Lung (tissue), 12 donors: ENCODE results near the gene ATP7A. TPM values are rescaled to one million over a fixed set of nuclear protein-coding genes. Genes with fewer than 3 reads are reported as not detected.

ENCODE experiments used
- ATAC-seq: fragments of 200-7000 bp; cut with Tn5 transposase; one replicate; pipeline ENCODE4 v1.9.1; 2020; ENCODE audit warnings: moderate number of reproducible peaks; ENCODE audit not compliant: insufficient read depth, low FRiP score
- DNase-seq, 3 donors: peaks; one replicate each; pipeline ENCODE4 v3.0.0-alpha.2; 2013 to 2017
- H3K27ac ChIP-seq, 2 donors: one replicate each; pipeline ENCODE4 v1.5.1; 2013; ENCODE audit warnings: mild to moderate bottlenecking in 2 of 2, moderate library complexity in 2 of 2, control low read depth in 1 of 2, inconsistent platforms in 1 of 2, low read depth in 1 of 2, low read length in 1 of 2
- H3K27me3 ChIP-seq, 3 donors: one replicate each; pipeline ENCODE4 v1.5.1; 2013; ENCODE audit warnings: low read length in 2 of 3; ENCODE audit not compliant: control insufficient read depth in 3 of 3, insufficient read depth in 3 of 3
- H3K36me3 ChIP-seq, 4 donors: one replicate each; pipeline ENCODE4 v1.5.1; 2013; ENCODE audit warnings: low read length in 4 of 4, mild to moderate bottlenecking in 1 of 4, moderate library complexity in 1 of 4; ENCODE audit not compliant: control insufficient read depth in 4 of 4, insufficient read depth in 4 of 4
- H3K4me1 ChIP-seq, 5 donors: one replicate each; pipeline ENCODE4 v1.5.1; 2013; ENCODE audit warnings: low read length in 5 of 5, mild to moderate bottlenecking in 2 of 5, moderate library complexity in 1 of 5; ENCODE audit not compliant: control insufficient read depth in 5 of 5, insufficient read depth in 5 of 5
- H3K4me3 ChIP-seq: one replicate; pipeline ENCODE4 v1.5.1; 2013; ENCODE audit warnings: mild to moderate bottlenecking, control low read depth, moderate library complexity
- H3K9ac ChIP-seq, 2 donors: one replicate each; pipeline ENCODE4 v1.5.1; 2013; ENCODE audit warnings: low read length in 2 of 2, control low read depth in 1 of 2; ENCODE audit not compliant: insufficient read depth in 1 of 2
- H3K9me3 ChIP-seq, 4 donors: one replicate each; pipeline ENCODE4 v1.5.1; 2013; ENCODE audit warnings: low read length in 3 of 4, mild to moderate bottlenecking in 1 of 4, moderate library complexity in 1 of 4; ENCODE audit not compliant: control insufficient read depth in 4 of 4, insufficient read depth in 3 of 4
- CTCF ChIP-seq: IDR thresholded peaks from 2 replicates; pipeline ENCODE4 v1.5.1; 2012; ENCODE audit warnings: mild to moderate bottlenecking; ENCODE audit errors: control extremely low read depth, extremely low read depth
- WGBS, 2 donors: extraction: QIAGEN DNeasy Blood & Tissue Kit; methylation state at CpG; one replicate each; pipeline ENCODE4 v1.1.7; 2013; 5-methylcytosine and 5-hydroxymethylcytosine counted together
- polyA plus RNA-seq, 2 donors: library from polyadenylated mRNA; stranded (reverse); fragments of 200-250 nt; gene quantifications; one replicate each; pipeline ENCODE4 v1.2.1, GENCODE V29; 2013
- total RNA-seq, 2 donors: library from RNA; depleted of rRNA in 1 of 2; stranded (reverse); fragments of >200 nt in 1 of 2; gene quantifications; one replicate each; pipeline ENCODE4 v1.2.1, GENCODE V29; 2014 to 2021
- donor health status: control.
- donor health status: control.
- donor health status: Bipolar disorder and iron deficiency.
- donor health status: healthy.
- donor health status: DM: yes; HTN: yes; CAD: no.

ATP7A gene
- total and polyA plus RNA-seq, 4 donors = 2.5 to 23.5 (median 7.5) TPM

GRCh38 chrX:77946571-77946970 lies 36.1 kb downstream of the ATP7A start:
- ATAC-seq (no peak), DNase-seq (no peak)
- no peak overlapping the region for H3K27ac ChIP-seq
- no peak for TF ChIP-seq CTCF
- H3K27me3 ChIP-seq = no peaks in the 10 kb centered on the region
- no peaks in the 10 kb centered on the region for H3K9me3 ChIP-seq
- H3K9ac ChIP-seq = no peak overlapping the region
- no peak overlapping the region for H3K4me3 ChIP-seq
- no peaks in the 10 kb centered on the region for H3K36me3 ChIP-seq
- 79 to 81% methylated on average over 2 of the region's 2 CpGs for whole genome bisulfite sequencing, 2 donors
- H3K4me1 ChIP-seq = no peaks in the 10 kb centered on the region

GRCh38 chrX:77949840-77950239 lies 39.3 kb downstream of the ATP7A start:
- TF ChIP-seq CTCF = no peak
- no peaks in the 10 kb centered on the region for H3K9me3 ChIP-seq
- H3K27me3 ChIP-seq = no peaks in the 10 kb centered on the region
- ATAC-seq (no peak), DNase-seq (no peak)
- peaks cover 0 to 4% (median 0%) of the 10 kb centered on the region in 5 donors for H3K4me1 ChIP-seq
- H3K27ac ChIP-seq = no peak overlapping the region
- H3K36me3 ChIP-seq = no peaks in the 10 kb centered on the region
- no peak overlapping the region for H3K4me3 ChIP-seq
- 62 to 92% methylated on average over 2 of the region's 2 CpGs for WGBS, 2 donors
- no peak overlapping the region for H3K9ac ChIP-seq

- H3K9me3 ChIP-seq = peaks cover 0 to 4% (median 0%) of the 10 kb centered on the region in 4 donors
- 50 to 75% methylated on average over 1 of the region's 1 CpG for WGBS, 2 donors
- no peaks in the 10 kb centered on the region for H3K27me3 ChIP-seq
- DNase-seq (no peak), ATAC-seq (no peak)
- H3K4me1 ChIP-seq = peaks cover 0 to 4% (median 0%) of the 10 kb centered on the region in 5 donors
- no peak overlapping the region for H3K4me3 ChIP-seq
- no peak overlapping the region for H3K9ac ChIP-seq
- no peaks in the 10 kb centered on the region for H3K36me3 ChIP-seq
- H3K27ac ChIP-seq = no peak overlapping the region
- no peak for TF ChIP-seq CTCF
These were observed 41.7 kb downstream of the ATP7A start for GRCh38 chrX:77952173-77952572.

GRCh38 chrX:77953302-77953701 lies 42.8 kb downstream of the ATP7A start:
- Histone ChIP-seq H3K27me3 (no peaks in the 10 kb centered on the region), H3K4me3 (no peak overlapping the region), H3K4me1 (peaks cover 0 to 4% (median 0%) of the 10 kb centered on the region in 5 donors), H3K9ac (no peak overlapping the region), H3K27ac (no peak overlapping the region), H3K9me3 (peaks cover 0 to 4% (median 0%) of the 10 kb centered on the region in 4 donors), H3K36me3 (no peaks in the 10 kb centered on the region)
- WGBS, 2 donors = 41 to 55% methylated on average over 1 of the region's 1 CpG
- ATAC-seq = no peak
- no peak for DNase-seq
- TF ChIP-seq CTCF = no peak
